Osteocyte (in vitro differentiated cells): ENCODE measurements around the gene HOOK1. TPM values are rescaled to one million over a fixed set of nuclear protein-coding genes. Genes with fewer than 3 reads are reported as not detected.

Experiments used
- DNase-seq: peaks from one replicate; pipeline ENCODE4 v3.0.0; 2021; ENCODE audit warnings: mixed read lengths; ENCODE audit not compliant: unreplicated experiment; ENCODE audit errors: extremely low spot score
- H3K27ac Mint-ChIP-seq: one replicate; pipeline ENCODE4 v1.8.0; 2021; ENCODE audit warnings: mild to moderate bottlenecking, mixed read lengths; ENCODE audit not compliant: unreplicated experiment
- H3K27me3 Mint-ChIP-seq: one replicate; pipeline ENCODE4 v1.8.0; 2021; ENCODE audit warnings: mixed read lengths; ENCODE audit not compliant: unreplicated experiment
- H3K36me3 Mint-ChIP-seq: one replicate; pipeline ENCODE4 v1.8.0; 2021; ENCODE audit warnings: mixed read lengths; ENCODE audit not compliant: unreplicated experiment
- H3K4me1 Mint-ChIP-seq: one replicate; pipeline ENCODE4 v1.8.0; 2021; ENCODE audit warnings: mixed read lengths; ENCODE audit not compliant: unreplicated experiment
- H3K4me3 Mint-ChIP-seq: one replicate; pipeline ENCODE4 v1.8.0; 2021; ENCODE audit warnings: mild to moderate bottlenecking, moderate library complexity, mixed read lengths; ENCODE audit not compliant: unreplicated experiment
- H3K9me3 Mint-ChIP-seq: one replicate; pipeline ENCODE4 v1.8.0; 2021; ENCODE audit warnings: mixed read lengths; ENCODE audit not compliant: unreplicated experiment
- long read RNA-seq: library from polyadenylated mRNA; unstranded; transcript quantifications from one replicate; pipeline ENCODE4 v2.0.0, GENCODE V29; 2021
- total RNA-seq: library from RNA; stranded (reverse); gene quantifications from 2 replicates; pipeline ENCODE4 v1.2.1, GENCODE V29; 2021
- TF ChIP-seq, protein P1 (sequence below): fragments of 200-600 bp; sonication (generic); IDR thresholded peaks from 2 replicates; pipeline ENCODE4 v1.5.0; 2021; ENCODE audit warnings: antibody characterized with exemption, mild to moderate bottlenecking, moderate library complexity

Gene HOOK1
- 0.05 TPM in 1 of 2 replicates, not detected in the other for total RNA-seq
- long read RNA-seq, result 0 reads

DNA sequence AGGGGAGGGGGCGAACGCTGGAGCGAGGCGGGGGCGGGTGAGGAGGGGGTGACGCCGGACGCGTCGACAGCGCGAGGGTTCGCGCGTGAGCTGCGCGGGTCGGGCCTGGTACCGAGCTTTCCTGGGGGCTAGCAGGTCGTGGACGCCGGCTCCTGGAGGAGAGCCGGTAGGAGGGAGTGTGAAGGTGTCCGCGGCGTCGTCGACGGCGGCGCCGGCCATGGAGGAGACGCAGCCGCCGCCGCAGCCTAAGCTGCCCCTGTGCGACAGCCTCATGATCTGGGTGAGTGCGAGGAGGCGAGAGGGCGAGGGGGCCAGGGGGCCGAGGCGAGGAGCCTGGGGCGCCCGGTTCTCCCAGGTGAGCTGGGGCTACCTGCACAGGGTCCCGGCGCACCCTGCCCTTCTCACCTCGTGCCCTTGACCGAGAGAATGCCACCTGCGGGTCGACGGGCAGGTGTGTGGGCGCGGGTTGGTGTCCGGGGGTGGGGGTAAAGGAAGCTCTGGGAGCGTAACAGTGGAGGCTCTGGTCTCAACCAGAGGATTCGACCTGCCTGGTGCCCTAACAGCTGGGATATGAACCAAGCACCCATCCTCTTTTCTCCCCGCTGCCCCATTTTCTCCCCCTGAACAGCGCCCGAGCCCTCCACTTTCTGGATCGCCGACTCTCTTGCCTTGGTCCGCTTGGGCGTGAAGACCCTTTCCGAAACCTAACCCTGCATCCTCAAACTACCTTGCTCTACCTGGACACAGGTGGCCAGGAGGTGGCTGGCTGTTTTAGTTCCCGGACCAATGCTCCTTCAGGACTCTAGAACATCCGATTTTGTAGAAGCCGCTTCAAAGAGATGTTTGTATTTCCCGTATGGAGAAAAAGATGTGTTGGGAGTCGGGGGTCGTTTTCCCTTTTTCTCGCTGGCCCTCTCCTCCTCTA is at the start of gene HOOK1:
Gene HOOK1, plus strand, starts transcription at position 49 of the 925 bp plus-strand sequence. Its CDS starts 169 bp downstream, at position 218.
- peaks cover 44% of the 10 kb centered on the region for H3K27me3 Mint-ChIP-seq
- peak within 1 kb of the TSS; percentile 62 for H3K4me3 Mint-ChIP-seq
- H3K36me3 Mint-ChIP-seq, result no peaks in the 10 kb centered on the region
- no peak within 1 kb of the TSS for H3K27ac Mint-ChIP-seq
- H3K9me3 Mint-ChIP-seq, result no peaks in the 10 kb centered on the region
- H3K4me1 Mint-ChIP-seq, result peaks cover 6% of the 10 kb centered on the region
- DNase-seq, result no peak
- TF ChIP-seq, protein P1, sequence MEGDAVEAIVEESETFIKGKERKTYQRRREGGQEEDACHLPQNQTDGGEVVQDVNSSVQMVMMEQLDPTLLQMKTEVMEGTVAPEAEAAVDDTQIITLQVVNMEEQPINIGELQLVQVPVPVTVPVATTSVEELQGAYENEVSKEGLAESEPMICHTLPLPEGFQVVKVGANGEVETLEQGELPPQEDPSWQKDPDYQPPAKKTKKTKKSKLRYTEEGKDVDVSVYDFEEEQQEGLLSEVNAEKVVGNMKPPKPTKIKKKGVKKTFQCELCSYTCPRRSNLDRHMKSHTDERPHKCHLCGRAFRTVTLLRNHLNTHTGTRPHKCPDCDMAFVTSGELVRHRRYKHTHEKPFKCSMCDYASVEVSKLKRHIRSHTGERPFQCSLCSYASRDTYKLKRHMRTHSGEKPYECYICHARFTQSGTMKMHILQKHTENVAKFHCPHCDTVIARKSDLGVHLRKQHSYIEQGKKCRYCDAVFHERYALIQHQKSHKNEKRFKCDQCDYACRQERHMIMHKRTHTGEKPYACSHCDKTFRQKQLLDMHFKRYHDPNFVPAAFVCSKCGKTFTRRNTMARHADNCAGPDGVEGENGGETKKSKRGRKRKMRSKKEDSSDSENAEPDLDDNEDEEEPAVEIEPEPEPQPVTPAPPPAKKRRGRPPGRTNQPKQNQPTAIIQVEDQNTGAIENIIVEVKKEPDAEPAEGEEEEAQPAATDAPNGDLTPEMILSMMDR, result no peak

- Mint-ChIP-seq H3K27me3 (no peaks in the 10 kb centered on the region), H3K4me1 (peaks cover 8% of the 10 kb centered on the region), H3K9me3 (no peaks in the 10 kb centered on the region), H3K36me3 (no peaks in the 10 kb centered on the region), H3K4me3 (no peak overlapping the region), H3K27ac (no peak overlapping the region)
- DNase-seq, result no peak
- TF ChIP-seq, protein P1, result no peak
Observed at GRCh38 chr1:59765011-59765730, 49.6 kb upstream of the HOOK1 start.

- Mint-ChIP-seq H3K9me3 (no peaks in the 10 kb centered on the region), H3K27me3 (no peaks in the 10 kb centered on the region), H3K36me3 (no peaks in the 10 kb centered on the region), H3K4me3 (no peak overlapping the region), H3K27ac (no peak overlapping the region), H3K4me1 (peaks cover 8% of the 10 kb centered on the region)
- DNase-seq, result no peak
- TF ChIP-seq, protein P1, result no peak
Observed at GRCh38 chr1:59766227-59766855, 48.4 kb upstream of the HOOK1 start.

DNA sequence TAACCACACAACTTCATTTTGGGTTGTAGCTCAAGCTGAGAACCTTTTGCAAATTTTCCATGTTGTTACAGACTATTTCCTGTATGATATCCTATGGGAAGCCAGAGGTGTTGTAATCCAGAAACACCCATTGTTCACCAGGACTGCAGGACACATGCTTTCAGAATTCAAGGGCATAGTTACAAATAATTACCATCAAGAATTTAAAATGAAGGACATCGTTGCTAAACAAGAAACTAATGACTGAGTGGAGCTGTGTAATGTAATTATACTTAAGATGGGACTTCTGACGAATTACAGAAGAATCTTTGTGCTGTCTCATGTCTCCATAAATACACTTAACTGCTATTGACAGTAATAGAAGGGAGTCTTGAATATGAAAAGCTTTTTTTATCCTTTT is 47.6 kb upstream of the HOOK1 start:
- Mint-ChIP-seq H3K27ac (no peak overlapping the region), H3K4me3 (no peak overlapping the region)
- TF ChIP-seq, protein P1, result no peak

More for the DNA sequence above, 47.6 kb upstream of the HOOK1 start:
- DNase-seq, result no peak
- Mint-ChIP-seq H3K4me1 (peaks cover 8% of the 10 kb centered on the region), H3K36me3 (no peaks in the 10 kb centered on the region), H3K27me3 (peaks cover 2% of the 10 kb centered on the region), H3K9me3 (no peaks in the 10 kb centered on the region)
